ENCODE data around the gene EGFL7. TPM values are rescaled to one million over a fixed set of nuclear protein-coding genes. Genes with fewer than 3 reads are reported as not detected.

Gene EGFL7
- total RNA-seq, 1 donor from 2014 or later, result 56.2 TPM

DNA sequence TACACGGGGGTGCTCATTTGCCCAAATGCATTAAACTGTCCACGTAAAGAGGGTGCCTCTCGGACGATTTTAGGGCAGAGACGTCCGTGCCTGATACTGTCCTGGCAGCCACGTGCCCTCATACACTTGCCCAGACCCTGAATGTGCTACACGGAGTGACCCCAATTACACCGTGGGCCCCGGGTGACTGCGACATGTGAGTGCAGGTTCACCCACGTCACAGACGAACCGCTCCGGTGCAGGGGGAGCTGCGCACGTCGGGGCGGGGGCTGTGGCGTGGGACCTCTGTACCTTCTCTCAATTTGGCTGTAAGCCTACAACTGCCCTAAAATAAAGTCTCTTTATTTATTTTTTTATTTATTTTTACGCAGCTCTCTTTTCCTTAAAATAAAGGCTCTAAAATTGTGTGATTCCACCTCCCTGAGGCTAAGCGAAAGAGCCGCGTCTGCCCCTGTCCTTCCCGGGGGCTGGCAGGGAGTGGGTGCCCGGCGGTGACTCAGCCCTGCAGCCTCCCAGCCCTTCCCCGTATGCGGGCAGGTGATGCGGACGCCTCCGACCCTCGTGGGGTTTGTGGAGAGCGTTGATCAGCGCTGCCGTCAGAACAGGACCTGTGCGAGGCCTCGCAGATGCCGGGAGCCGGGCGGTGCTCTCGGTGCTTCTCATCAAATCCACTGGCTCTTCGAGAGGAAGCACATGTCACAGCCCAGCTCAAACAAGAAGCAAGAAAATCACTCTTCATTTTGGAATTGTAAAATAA lies 9.2 kb upstream of the EGFL7 start:
- Histone ChIP-seq H3K4me3 (ENCODE audit: low read depth, low read length) (no peak overlapping the region), H3K36me3 (ENCODE audit: control insufficient read depth, insufficient read depth, low read length) (no peaks in the 10 kb centered on the region), H3K27me3 (ENCODE audit: control insufficient read depth, insufficient read depth, low read length) (peaks cover 14% of the 10 kb centered on the region)
- no peak for DNase-seq (ENCODE audit: low read depth)
- TF ChIP-seq, protein P1, sequence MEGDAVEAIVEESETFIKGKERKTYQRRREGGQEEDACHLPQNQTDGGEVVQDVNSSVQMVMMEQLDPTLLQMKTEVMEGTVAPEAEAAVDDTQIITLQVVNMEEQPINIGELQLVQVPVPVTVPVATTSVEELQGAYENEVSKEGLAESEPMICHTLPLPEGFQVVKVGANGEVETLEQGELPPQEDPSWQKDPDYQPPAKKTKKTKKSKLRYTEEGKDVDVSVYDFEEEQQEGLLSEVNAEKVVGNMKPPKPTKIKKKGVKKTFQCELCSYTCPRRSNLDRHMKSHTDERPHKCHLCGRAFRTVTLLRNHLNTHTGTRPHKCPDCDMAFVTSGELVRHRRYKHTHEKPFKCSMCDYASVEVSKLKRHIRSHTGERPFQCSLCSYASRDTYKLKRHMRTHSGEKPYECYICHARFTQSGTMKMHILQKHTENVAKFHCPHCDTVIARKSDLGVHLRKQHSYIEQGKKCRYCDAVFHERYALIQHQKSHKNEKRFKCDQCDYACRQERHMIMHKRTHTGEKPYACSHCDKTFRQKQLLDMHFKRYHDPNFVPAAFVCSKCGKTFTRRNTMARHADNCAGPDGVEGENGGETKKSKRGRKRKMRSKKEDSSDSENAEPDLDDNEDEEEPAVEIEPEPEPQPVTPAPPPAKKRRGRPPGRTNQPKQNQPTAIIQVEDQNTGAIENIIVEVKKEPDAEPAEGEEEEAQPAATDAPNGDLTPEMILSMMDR (IDR thresholded peaks at IDR 0.05; ENCODE audit: insufficient read depth, low read length, poor library complexity, severe bottlenecking), result no peak

DNA sequence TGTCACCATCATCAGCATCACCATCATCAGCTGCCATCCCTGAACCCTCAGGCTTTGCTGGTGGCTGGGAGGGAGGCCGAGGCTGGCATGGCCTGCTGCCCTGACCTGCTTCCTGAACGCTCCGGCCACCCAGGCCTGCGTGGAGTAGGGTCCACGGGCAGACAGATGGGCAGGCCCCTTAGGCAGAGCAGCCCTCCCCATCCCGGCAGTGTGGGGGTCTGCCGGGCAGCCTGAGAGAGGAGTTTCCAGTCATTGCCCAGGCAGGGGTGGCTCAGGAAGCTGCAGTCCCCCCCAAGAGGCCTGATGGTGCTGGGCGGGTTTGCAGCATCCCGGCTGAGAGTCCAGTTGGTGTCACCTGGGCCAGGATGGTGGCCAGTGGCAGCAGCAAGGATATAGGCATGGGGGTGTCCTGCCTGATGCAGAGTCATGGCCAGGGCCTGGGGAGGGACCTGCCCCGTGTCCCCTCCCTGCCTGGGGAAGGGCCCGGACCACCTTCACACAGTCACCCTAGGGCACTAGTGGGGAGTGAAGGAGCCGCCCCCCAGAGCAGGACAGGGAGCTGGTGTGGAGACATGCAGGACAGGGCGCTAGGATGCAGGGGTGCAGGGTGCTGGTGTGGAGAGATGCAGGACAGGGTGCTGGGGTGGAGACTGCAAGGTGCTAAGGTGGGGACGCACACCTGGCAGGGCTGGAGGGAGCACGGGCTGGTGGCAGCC lies 7.7 kb upstream of the EGFL7 start:
- no peak for DNase-seq (ENCODE audit: low read depth)
- peaks cover 28% of the 10 kb centered on the region for H3K27me3 ChIP-seq (ENCODE audit: control insufficient read depth, insufficient read depth, low read length)

DNA sequence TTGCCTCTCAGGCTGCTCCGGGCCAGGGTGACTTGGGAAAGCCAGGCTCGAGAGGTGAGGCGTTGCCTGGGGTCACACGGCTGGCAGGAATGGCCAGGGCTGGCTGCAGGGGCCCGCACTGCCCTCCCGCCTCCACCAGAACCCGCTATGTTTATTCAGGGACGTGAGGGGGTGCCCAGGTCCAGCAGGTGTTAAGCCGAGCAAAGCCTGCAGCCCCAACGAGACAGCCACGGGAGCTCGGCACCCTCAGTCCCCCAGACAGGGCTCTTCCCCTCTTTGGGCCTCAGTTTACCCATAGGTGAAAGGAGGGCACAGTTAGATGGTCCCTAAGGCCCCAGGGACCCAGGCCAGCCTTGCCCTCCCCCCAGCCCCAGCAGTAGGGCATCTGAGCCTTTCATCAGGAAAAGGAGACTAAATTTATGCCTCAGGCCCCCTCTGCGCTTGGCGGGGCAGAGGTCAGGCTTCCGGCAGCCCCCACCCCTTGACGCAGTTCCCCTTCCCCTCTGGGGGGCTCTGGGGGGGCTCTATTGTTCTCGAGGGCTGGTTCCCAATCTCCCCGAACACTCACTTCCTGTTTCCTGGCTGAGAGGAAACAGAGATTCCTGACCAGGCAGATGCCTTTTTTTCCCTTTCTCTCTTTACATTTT lies 7.1 kb upstream of the EGFL7 start:
- peaks cover 28% of the 10 kb centered on the region for H3K27me3 ChIP-seq (ENCODE audit: control insufficient read depth, insufficient read depth, low read length)
- H3K4me3 ChIP-seq (ENCODE audit: low read depth, low read length), result no peak overlapping the region
- DNase-seq (ENCODE audit: low read depth), result no peak
- no peaks in the 10 kb centered on the region for H3K36me3 ChIP-seq (ENCODE audit: control insufficient read depth, insufficient read depth, low read length)
- TF ChIP-seq, protein P1 (IDR thresholded peaks at IDR 0.05; ENCODE audit: insufficient read depth, low read length, poor library complexity, severe bottlenecking), result no peak

More for the DNA sequence above, 7.7 kb upstream of the EGFL7 start:
- Histone ChIP-seq H3K36me3 (ENCODE audit: control insufficient read depth, insufficient read depth, low read length) (no peaks in the 10 kb centered on the region), H3K4me3 (ENCODE audit: low read depth, low read length) (no peak overlapping the region)
- TF ChIP-seq, protein P1 (IDR thresholded peaks at IDR 0.05; ENCODE audit: insufficient read depth, low read length, poor library complexity, severe bottlenecking), result no peak

DNA sequence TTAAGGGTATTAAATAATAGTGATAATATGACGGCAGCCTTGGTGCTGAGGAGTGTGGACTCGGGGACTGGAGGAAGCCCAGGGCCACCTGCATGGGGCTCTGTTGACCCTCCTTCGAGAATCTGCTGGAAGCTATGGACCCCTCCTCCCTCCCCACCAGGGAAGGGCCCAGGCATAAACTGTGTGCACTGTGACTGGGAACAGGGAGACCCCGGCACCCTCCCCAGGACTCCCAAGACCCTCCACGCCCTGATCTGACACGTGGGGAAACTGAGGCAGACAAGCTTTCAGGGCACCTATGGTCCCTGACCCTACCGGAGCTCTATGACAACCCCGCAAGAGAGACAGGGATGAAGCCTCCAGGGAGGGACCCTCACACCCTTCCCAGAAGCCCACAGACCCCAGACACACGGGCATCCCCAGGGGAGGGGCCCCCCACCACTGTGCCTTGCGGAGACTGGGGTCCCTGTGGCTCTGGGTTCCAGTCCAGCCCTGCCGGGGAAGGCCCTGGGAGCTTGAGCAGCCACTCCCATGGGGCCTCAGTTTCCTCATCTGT lies 6.5 kb upstream of the EGFL7 start:
- Histone ChIP-seq H3K4me3 (ENCODE audit: low read depth, low read length) (no peak overlapping the region), H3K27me3 (ENCODE audit: control insufficient read depth, insufficient read depth, low read length) (peaks cover 28% of the 10 kb centered on the region), H3K36me3 (ENCODE audit: control insufficient read depth, insufficient read depth, low read length) (no peaks in the 10 kb centered on the region)
- no peak for DNase-seq (ENCODE audit: low read depth)
- TF ChIP-seq, protein P1 (IDR thresholded peaks at IDR 0.05; ENCODE audit: insufficient read depth, low read length, poor library complexity, severe bottlenecking), result no peak

DNA sequence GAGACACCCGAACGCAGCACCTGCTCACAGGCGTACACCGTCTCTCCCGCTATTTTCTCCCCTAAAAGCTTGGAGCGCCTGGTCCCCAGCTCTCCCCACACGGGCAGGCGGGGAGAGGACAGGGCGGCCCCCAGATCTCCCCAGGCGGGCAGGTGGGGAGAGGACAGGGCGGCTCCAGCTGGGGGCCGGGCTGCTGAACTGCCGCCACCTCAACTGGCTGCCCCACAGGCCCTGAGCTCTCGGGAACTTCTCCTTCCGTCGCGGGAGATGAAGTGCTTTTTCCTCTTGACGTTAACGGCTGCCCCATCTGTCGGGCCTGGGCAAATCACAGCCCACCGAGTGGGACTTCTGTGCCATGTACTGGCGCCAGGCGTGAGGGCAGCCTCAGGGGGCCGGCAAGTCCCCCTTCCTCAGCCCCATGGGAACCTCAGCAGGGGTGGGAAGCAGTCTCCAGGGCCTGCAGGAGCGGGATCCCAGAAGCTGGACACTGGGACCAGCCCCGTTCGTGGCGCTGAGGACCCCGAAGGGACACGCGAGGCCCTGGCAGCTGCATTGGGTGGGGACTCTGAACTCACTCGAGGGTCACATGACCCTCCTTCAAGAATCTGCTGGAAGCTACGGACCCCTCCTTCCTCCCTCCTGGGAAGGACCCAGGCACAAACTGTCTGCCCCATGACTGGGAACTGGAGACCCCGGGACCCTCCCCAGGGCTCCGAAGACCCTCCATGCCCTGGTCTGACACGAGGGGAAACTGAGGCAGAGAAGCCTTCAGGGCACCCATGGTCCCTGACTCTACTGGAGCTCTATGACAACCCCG lies 5.7 kb upstream of the EGFL7 start:
- Histone ChIP-seq H3K27me3 (ENCODE audit: control insufficient read depth, insufficient read depth, low read length) (peaks cover 28% of the 10 kb centered on the region), H3K36me3 (ENCODE audit: control insufficient read depth, insufficient read depth, low read length) (no peaks in the 10 kb centered on the region), H3K4me3 (ENCODE audit: low read depth, low read length) (no peak overlapping the region)
- DNase-seq (ENCODE audit: low read depth), result no peak
- TF ChIP-seq, protein P1 (IDR thresholded peaks at IDR 0.05; ENCODE audit: insufficient read depth, low read length, poor library complexity, severe bottlenecking), result no peak

Measured in kidney epithelial cell (primary cell).